ENCODE results near the gene EVPL.

Gene EVPL

GRCh38 chr17:76032073-76032779 lies 5.1 kb upstream of the EVPL start:
- TF ChIP-seq ZFX (IDR thresholded peaks at IDR 0.05) (no peak), CTCF (conservative IDR thresholded peaks at IDR 0.05) (no peak)
- no peak overlapping the region for H3K27ac ChIP-seq

GRCh38 chr17:76026714-76027158 lies 370 bp downstream of the EVPL start:
- peak overlapping the region; percentile 82 for H3K27ac ChIP-seq
- TF ChIP-seq CTCF (conservative IDR thresholded peaks at IDR 0.05) (no peak), ZFX (IDR thresholded peaks at IDR 0.05) (peak; percentile 61; the same call in 1 of the 2 replicates)

- TF ChIP-seq ZFX (IDR thresholded peaks at IDR 0.05) (no peak), CTCF (conservative IDR thresholded peaks at IDR 0.05) (no peak)
- no peak overlapping the region for H3K27ac ChIP-seq
Measured at GRCh38 chr17:76025294-76025693, 1.8 kb downstream of the EVPL start.

- TF ChIP-seq ZFX (IDR thresholded peaks at IDR 0.05) (no peak), CTCF (conservative IDR thresholded peaks at IDR 0.05) (no peak)
- no peak overlapping the region for H3K27ac ChIP-seq
Measured at GRCh38 chr17:76024353-76024752, 2.8 kb downstream of the EVPL start.

GRCh38 chr17:76023900-76024237 lies 3.2 kb downstream of the EVPL start:
- TF ChIP-seq CTCF (conservative IDR thresholded peaks at IDR 0.05) (no peak), ZFX (IDR thresholded peaks at IDR 0.05) (no peak)
- H3K27ac ChIP-seq, result no peak overlapping the region

- H3K27ac ChIP-seq, result no peak overlapping the region
- TF ChIP-seq CTCF (conservative IDR thresholded peaks at IDR 0.05) (no peak), ZFX (IDR thresholded peaks at IDR 0.05) (no peak)
Measured at GRCh38 chr17:76022973-76023899, 3.9 kb downstream of the EVPL start.

GRCh38 chr17:76022285-76022684 lies 4.8 kb downstream of the EVPL start:
- no peak overlapping the region for H3K27ac ChIP-seq
- TF ChIP-seq CTCF (conservative IDR thresholded peaks at IDR 0.05) (no peak), ZFX (IDR thresholded peaks at IDR 0.05) (no peak)

All from C4-2B (cell line).